HepG2 (cell line): Measurements from ENCODE around the gene SDR42E2. TPM values are rescaled to one million over a fixed set of nuclear protein-coding genes. Genes with fewer than 3 reads are reported as not detected.

ENCODE experiments used
- CENPT ChIP-seq: sonication (generic); formaldehyde crosslinking; IDR thresholded peaks from 2 replicates; pipeline ENCODE4 v1.8.0; 2022; ENCODE audit warnings: low read depth, mild to moderate bottlenecking, moderate library complexity, missing genetic modification reagents
- MEIS2 ChIP-seq: sonication (generic); formaldehyde crosslinking; IDR thresholded peaks from 2 replicates; pipeline ENCODE4 v1.9.0; 2021; ENCODE audit warnings: mild to moderate bottlenecking, missing genetic modification reagents
- NFYB ChIP-seq: sonication (generic); formaldehyde crosslinking; IDR thresholded peaks from 2 replicates; pipeline ENCODE4 v1.4.0; 2020; ENCODE audit warnings: missing genetic modification reagents
- NR2F6 ChIP-seq, 2 experiments: IDR thresholded peaks; 2 replicates each; pipeline ENCODE4 v1.6.1; 2016; ENCODE audit warnings: antibody characterized with exemption in 1 of 2, mild to moderate bottlenecking in 1 of 2
- TEAD3 ChIP-seq: optimal IDR thresholded peaks from 2 replicates; pipeline ENCODE3; 2016; ENCODE audit warnings: borderline replicate concordance
- ZNF33B ChIP-seq: sonication (generic); formaldehyde crosslinking; IDR thresholded peaks from 2 replicates; pipeline ENCODE4 v1.5.1; 2020; ENCODE audit warnings: mild to moderate bottlenecking, missing genetic modification reagents
- ZNF354B ChIP-seq: sonication (generic); formaldehyde crosslinking; IDR thresholded peaks from 2 replicates; pipeline ENCODE4 v1.8.0; 2022; ENCODE audit warnings: mild to moderate bottlenecking, missing genetic modification reagents
- ZNF792 ChIP-seq: IDR thresholded peaks from 2 replicates; pipeline ENCODE4 v1.6.1; 2016
- ZNF878 ChIP-seq: sonication (generic); formaldehyde crosslinking; IDR thresholded peaks from 2 replicates; pipeline ENCODE4 v1.8.1; 2023; ENCODE audit warnings: mild to moderate bottlenecking, missing genetic modification reagents, moderate library complexity
- polyA plus RNA-seq, 8 experiments: library from polyadenylated mRNA; depleted of rRNA in 3 of 8; stranded (reverse) in 7 of 8; unstranded in 1 of 8; fragments of >200 nt; fragmentation: Illumina TruSeq in 4 of 8; extraction: Trizol in 4 of 8; gene quantifications; 2 replicates each; pipeline versions ENCODE4 v1.2.1 to v1.2.3, GENCODE V29; 2011 to 2016; ENCODE audit warnings: low read depth in 4 of 8, missing spikeins in 1 of 8, mixed read lengths in 1 of 8; ENCODE audit not compliant: insufficient read depth in 1 of 8
- total RNA-seq, 5 experiments: library from RNA; depleted of rRNA; stranded (reverse); fragments of >200 nt; fragmentation: Illumina TruSeq; extraction: Trizol; gene quantifications; 2 replicates each; pipeline ENCODE4 v1.2.3, GENCODE V29; 2016; ENCODE audit warnings: low read depth in 1 of 5
- TF ChIP-seq, protein P1 (sequence below): sonication (generic); formaldehyde crosslinking; IDR thresholded peaks from 2 replicates; pipeline ENCODE4 v1.4.0; 2020; ENCODE audit warnings: missing genetic modification reagents, borderline replicate concordance
- TF ChIP-seq, protein P2 (sequence below): sonication (generic); formaldehyde crosslinking; IDR thresholded peaks from 2 replicates; pipeline ENCODE4 v1.5.1; 2020; ENCODE audit warnings: missing genetic modification reagents, mild to moderate bottlenecking, borderline replicate concordance
- TF ChIP-seq, protein P3 (sequence below): sonication (generic); formaldehyde crosslinking; IDR thresholded peaks from 2 replicates; pipeline ENCODE4 v1.4.0; 2020; ENCODE audit warnings: missing genetic modification reagents
- TF ChIP-seq, protein P4 (sequence below): sonication (generic); formaldehyde crosslinking; IDR thresholded peaks from 2 replicates; pipeline ENCODE4 v1.5.0; 2020; ENCODE audit warnings: missing genetic modification reagents
- TF ChIP-seq, protein P5 (sequence below): sonication (generic); formaldehyde crosslinking; IDR thresholded peaks from 2 replicates; pipeline ENCODE4 v1.4.0; 2020; ENCODE audit warnings: missing genetic modification reagents, borderline replicate concordance

The SDR42E2 gene
- total and polyA plus RNA-seq, 2 of the 13 experiments (the other 11 are each of a cell fraction or from before 2014, with no cell fraction given), result 0.05 to 0.11 TPM

DNA sequence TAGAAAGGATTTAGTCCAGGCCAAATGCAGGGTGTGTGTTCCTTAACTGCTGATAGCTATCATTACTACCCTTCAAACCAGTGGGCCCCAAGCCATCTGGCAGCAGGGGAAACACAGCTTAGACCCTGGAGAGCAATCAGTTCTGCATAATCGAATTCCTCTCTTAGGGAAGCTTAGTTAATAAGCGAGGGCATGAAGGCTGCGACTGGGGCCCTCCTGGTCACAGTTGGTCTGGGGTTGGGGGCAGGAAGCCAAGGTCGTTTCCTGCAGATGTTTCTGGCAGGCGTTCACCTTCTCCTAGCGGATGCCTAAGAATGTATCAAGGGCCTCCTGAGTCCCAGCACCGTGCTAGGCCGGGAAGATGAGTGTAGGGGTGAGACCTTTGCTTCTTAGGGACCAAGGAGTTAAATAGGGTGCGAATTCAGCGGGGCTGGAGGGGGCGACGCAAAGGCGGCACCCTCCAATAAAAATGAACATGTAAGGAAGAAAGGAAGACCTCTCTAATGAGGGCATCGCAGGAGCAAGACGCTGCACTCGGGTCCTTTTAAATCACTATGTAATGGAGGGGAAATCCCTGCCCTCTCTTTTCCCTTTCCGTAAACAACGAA lies 27.3 kb downstream of the SDR42E2 start (continued):
- TF ChIP-seq, protein P1, sequence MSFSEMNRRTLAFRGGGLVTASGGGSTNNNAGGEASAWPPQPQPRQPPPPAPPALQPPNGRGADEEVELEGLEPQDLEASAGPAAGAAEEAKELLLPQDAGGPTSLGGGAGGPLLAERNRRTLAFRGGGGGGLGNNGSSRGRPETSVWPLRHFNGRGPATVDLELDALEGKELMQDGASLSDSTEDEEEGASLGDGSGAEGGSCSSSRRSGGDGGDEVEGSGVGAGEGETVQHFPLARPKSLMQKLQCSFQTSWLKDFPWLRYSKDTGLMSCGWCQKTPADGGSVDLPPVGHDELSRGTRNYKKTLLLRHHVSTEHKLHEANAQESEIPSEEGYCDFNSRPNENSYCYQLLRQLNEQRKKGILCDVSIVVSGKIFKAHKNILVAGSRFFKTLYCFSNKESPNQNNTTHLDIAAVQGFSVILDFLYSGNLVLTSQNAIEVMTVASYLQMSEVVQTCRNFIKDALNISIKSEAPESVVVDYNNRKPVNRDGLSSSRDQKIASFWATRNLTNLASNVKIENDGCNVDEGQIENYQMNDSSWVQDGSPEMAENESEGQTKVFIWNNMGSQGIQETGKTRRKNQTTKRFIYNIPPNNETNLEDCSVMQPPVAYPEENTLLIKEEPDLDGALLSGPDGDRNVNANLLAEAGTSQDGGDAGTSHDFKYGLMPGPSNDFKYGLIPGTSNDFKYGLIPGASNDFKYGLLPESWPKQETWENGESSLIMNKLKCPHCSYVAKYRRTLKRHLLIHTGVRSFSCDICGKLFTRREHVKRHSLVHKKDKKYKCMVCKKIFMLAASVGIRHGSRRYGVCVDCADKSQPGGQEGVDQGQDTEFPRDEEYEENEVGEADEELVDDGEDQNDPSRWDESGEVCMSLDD (CRISPR knock-in tag), result no peak
- TF ChIP-seq, protein P2, sequence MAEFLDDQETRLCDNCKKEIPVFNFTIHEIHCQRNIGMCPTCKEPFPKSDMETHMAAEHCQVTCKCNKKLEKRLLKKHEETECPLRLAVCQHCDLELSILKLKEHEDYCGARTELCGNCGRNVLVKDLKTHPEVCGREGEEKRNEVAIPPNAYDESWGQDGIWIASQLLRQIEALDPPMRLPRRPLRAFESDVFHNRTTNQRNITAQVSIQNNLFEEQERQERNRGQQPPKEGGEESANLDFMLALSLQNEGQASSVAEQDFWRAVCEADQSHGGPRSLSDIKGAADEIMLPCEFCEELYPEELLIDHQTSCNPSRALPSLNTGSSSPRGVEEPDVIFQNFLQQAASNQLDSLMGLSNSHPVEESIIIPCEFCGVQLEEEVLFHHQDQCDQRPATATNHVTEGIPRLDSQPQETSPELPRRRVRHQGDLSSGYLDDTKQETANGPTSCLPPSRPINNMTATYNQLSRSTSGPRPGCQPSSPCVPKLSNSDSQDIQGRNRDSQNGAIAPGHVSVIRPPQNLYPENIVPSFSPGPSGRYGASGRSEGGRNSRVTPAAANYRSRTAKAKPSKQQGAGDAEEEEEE (CRISPR knock-in tag), result peak; percentile 90; the same call in 1 of the 2 replicates
- TF ChIP-seq, protein P3, sequence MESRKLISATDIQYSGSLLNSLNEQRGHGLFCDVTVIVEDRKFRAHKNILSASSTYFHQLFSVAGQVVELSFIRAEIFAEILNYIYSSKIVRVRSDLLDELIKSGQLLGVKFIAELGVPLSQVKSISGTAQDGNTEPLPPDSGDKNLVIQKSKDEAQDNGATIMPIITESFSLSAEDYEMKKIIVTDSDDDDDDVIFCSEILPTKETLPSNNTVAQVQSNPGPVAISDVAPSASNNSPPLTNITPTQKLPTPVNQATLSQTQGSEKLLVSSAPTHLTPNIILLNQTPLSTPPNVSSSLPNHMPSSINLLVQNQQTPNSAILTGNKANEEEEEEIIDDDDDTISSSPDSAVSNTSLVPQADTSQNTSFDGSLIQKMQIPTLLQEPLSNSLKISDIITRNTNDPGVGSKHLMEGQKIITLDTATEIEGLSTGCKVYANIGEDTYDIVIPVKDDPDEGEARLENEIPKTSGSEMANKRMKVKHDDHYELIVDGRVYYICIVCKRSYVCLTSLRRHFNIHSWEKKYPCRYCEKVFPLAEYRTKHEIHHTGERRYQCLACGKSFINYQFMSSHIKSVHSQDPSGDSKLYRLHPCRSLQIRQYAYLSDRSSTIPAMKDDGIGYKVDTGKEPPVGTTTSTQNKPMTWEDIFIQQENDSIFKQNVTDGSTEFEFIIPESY (CRISPR knock-in tag), result no peak
- TF ChIP-seq NFYB (CRISPR knock-in tag) (0 out of 2 replicates have a peak, but pooled peaks have one; percentile 8), ZNF878 (CRISPR knock-in tag) (peak; percentile 78; the same call in 1 of the 2 replicates), TEAD3 (peak; percentile 42), MEIS2 (CRISPR knock-in tag) (no peak), NR2F6 (IDR thresholded peaks at IDR 0.05) (peak; percentile 29; the same call in 1 of the 2 replicates), NR2F6 (CRISPR knock-in tag; IDR thresholded peaks at IDR 0.05) (no peak), ZNF792 (CRISPR knock-in tag) (0 out of 2 replicates have a peak, but pooled peaks have one; percentile 38), ZNF354B (no peak), ZNF33B (CRISPR knock-in tag) (peak; percentile 68; the same call in 1 of the 2 replicates), CENPT (CRISPR knock-in tag) (0 out of 2 replicates have a peak, but pooled peaks have one; percentile 2)
- TF ChIP-seq, protein P4, sequence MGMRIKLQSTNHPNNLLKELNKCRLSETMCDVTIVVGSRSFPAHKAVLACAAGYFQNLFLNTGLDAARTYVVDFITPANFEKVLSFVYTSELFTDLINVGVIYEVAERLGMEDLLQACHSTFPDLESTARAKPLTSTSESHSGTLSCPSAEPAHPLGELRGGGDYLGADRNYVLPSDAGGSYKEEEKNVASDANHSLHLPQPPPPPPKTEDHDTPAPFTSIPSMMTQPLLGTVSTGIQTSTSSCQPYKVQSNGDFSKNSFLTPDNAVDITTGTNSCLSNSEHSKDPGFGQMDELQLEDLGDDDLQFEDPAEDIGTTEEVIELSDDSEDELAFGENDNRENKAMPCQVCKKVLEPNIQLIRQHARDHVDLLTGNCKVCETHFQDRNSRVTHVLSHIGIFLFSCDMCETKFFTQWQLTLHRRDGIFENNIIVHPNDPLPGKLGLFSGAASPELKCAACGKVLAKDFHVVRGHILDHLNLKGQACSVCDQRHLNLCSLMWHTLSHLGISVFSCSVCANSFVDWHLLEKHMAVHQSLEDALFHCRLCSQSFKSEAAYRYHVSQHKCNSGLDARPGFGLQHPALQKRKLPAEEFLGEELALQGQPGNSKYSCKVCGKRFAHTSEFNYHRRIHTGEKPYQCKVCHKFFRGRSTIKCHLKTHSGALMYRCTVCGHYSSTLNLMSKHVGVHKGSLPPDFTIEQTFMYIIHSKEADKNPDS (CRISPR knock-in tag), result peak; percentile 61; the same call in 1 of the 2 replicates
- TF ChIP-seq, protein P5, sequence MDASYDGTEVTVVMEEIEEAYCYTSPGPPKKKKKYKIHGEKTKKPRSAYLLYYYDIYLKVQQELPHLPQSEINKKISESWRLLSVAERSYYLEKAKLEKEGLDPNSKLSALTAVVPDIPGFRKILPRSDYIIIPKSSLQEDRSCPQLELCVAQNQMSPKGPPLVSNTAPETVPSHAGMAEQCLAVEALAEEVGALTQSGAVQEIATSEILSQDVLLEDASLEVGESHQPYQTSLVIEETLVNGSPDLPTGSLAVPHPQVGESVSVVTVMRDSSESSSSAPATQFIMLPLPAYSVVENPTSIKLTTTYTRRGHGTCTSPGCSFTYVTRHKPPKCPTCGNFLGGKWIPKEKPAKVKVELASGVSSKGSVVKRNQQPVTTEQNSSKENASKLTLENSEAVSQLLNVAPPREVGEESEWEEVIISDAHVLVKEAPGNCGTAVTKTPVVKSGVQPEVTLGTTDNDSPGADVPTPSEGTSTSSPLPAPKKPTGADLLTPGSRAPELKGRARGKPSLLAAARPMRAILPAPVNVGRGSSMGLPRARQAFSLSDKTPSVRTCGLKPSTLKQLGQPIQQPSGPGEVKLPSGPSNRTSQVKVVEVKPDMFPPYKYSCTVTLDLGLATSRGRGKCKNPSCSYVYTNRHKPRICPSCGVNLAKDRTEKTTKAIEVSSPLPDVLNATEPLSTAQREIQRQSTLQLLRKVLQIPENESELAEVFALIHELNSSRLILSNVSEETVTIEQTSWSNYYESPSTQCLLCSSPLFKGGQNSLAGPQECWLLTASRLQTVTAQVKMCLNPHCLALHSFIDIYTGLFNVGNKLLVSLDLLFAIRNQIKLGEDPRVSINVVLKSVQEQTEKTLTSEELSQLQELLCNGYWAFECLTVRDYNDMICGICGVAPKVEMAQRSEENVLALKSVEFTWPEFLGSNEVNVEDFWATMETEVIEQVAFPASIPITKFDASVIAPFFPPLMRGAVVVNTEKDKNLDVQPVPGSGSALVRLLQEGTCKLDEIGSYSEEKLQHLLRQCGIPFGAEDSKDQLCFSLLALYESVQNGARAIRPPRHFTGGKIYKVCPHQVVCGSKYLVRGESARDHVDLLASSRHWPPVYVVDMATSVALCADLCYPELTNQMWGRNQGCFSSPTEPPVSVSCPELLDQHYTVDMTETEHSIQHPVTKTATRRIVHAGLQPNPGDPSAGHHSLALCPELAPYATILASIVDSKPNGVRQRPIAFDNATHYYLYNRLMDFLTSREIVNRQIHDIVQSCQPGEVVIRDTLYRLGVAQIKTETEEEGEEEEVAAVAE (CRISPR knock-in tag), result peak; percentile 60; the same call in 1 of the 2 replicates
